Endodermal cell (in vitro differentiated cells): ENCODE results near the gene FCHO1. TPM values are rescaled to one million over a fixed set of nuclear protein-coding genes. Genes with fewer than 3 reads are reported as not detected.
A peak's percentile ranks its signal among the peaks of the same experiment; 100 is the strongest.

Experiments used
- DNase-seq: peaks from one replicate; pipeline ENCODE4 v3.0.0-alpha.2; 2017
- H3K27ac ChIP-seq: 2 replicates; pipeline ENCODE4 v1.5.1; 2013; ENCODE audit warnings: mild to moderate bottlenecking, low read depth, low read length, moderate library complexity
- H3K27me3 ChIP-seq: 2 replicates; pipeline ENCODE4 v1.6.1; 2013; ENCODE audit warnings: mild to moderate bottlenecking, low read length, moderate library complexity; ENCODE audit not compliant: insufficient read depth, control insufficient read depth, poor library complexity, severe bottlenecking
- H3K36me3 ChIP-seq: 2 replicates; pipeline ENCODE4 v1.7.0; 2013; ENCODE audit warnings: mild to moderate bottlenecking, low read length, moderate library complexity; ENCODE audit not compliant: control insufficient read depth, insufficient read depth
- H3K4me1 ChIP-seq: one replicate; pipeline ENCODE4 v1.7.0; 2013; ENCODE audit warnings: low read length; ENCODE audit not compliant: control insufficient read depth, insufficient read depth
- H3K4me3 ChIP-seq: 2 replicates; pipeline ENCODE4 v1.5.1; 2013; ENCODE audit warnings: mild to moderate bottlenecking, low read length, moderate library complexity
- H3K9ac ChIP-seq: 2 replicates; pipeline ENCODE4 v1.6.1; 2013; ENCODE audit warnings: mild to moderate bottlenecking, low read length, moderate library complexity; ENCODE audit not compliant: poor library complexity, severe bottlenecking; ENCODE audit errors: extremely low read depth
- H3K9me3 ChIP-seq: 2 replicates; pipeline ENCODE4 v1.6.1; 2013; ENCODE audit warnings: mild to moderate bottlenecking, low read length, moderate library complexity; ENCODE audit not compliant: control insufficient read depth
- H3K27ac Mint-ChIP-seq: 2 replicates; pipeline ENCODE4 v1.8.0; 2020; ENCODE audit warnings: mixed read lengths
- H3K27me3 Mint-ChIP-seq: 2 replicates; pipeline ENCODE4 v1.8.0; 2021; ENCODE audit warnings: mild to moderate bottlenecking, mixed read lengths; ENCODE audit not compliant: insufficient read depth
- H3K36me3 Mint-ChIP-seq: 2 replicates; pipeline ENCODE4 v1.8.0; 2020; ENCODE audit warnings: low read depth, mixed read lengths
- H3K4me1 Mint-ChIP-seq: 2 replicates; pipeline ENCODE4 v1.8.0; 2020; ENCODE audit warnings: mixed read lengths
- H3K4me3 Mint-ChIP-seq: 2 replicates; pipeline ENCODE4 v1.8.0; 2020; ENCODE audit warnings: mild to moderate bottlenecking, moderate library complexity, mixed read lengths
- H3K9me3 Mint-ChIP-seq: 2 replicates; pipeline ENCODE4 v1.8.0; 2020; ENCODE audit warnings: mild to moderate bottlenecking, mixed read lengths
- WGBS, 2 experiments: methylation state at CpG; one replicate each; pipeline versions ENCODE4 v1.1.5 to v1.1.7; 2013; ENCODE audit warnings: missing lambda C conversion rate in 2 of 2, mixed read lengths in 1 of 2; ENCODE audit not compliant: insufficient coverage in 1 of 2, insufficient read length in 1 of 2; 5-methylcytosine and 5-hydroxymethylcytosine counted together
- total RNA-seq, 2 donors: library from RNA; stranded (reverse); fragmentation: NEBNext Ultra II Directional in 1 of 2; extraction: Animal tissue kit (Norgen Biotek cat#: 25700) in 1 of 2; gene quantifications; 2 replicates in 1 of 2; 3 replicates in 1 of 2; pipeline ENCODE4 v1.2.1, GENCODE V29; 2021
- TF ChIP-seq, protein P1 (sequence below): fragments of 200-600 bp; sonication (generic); conservative IDR thresholded peaks from 2 replicates; pipeline ENCODE4 v1.5.0; 2021; ENCODE audit warnings: antibody characterized with exemption, mild to moderate bottlenecking

Gene FCHO1
- total RNA-seq, 2 donors from 2014 or later: 8.5 to 10.2 TPM

- Histone ChIP-seq H3K36me3 (no peaks in the 10 kb centered on the region), H3K27ac (no peak overlapping the region), H3K9ac (no peak overlapping the region), H3K9me3 (no peaks in the 10 kb centered on the region), H3K27me3 (no peaks in the 10 kb centered on the region), H3K4me3 (no peak overlapping the region), H3K4me1 (no peaks in the 10 kb centered on the region)
- peak; percentile 96 for DNase-seq
- Mint-ChIP-seq H3K4me3 (peak overlapping the region; percentile 33), H3K4me1 (peaks cover 2% of the 10 kb centered on the region), H3K9me3 (no peaks in the 10 kb centered on the region), H3K36me3 (no peaks in the 10 kb centered on the region), H3K27ac (peak overlapping the region; percentile 56), H3K27me3 (no peaks in the 10 kb centered on the region)
- TF ChIP-seq, protein P1, sequence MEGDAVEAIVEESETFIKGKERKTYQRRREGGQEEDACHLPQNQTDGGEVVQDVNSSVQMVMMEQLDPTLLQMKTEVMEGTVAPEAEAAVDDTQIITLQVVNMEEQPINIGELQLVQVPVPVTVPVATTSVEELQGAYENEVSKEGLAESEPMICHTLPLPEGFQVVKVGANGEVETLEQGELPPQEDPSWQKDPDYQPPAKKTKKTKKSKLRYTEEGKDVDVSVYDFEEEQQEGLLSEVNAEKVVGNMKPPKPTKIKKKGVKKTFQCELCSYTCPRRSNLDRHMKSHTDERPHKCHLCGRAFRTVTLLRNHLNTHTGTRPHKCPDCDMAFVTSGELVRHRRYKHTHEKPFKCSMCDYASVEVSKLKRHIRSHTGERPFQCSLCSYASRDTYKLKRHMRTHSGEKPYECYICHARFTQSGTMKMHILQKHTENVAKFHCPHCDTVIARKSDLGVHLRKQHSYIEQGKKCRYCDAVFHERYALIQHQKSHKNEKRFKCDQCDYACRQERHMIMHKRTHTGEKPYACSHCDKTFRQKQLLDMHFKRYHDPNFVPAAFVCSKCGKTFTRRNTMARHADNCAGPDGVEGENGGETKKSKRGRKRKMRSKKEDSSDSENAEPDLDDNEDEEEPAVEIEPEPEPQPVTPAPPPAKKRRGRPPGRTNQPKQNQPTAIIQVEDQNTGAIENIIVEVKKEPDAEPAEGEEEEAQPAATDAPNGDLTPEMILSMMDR: peak; percentile 91
- WGBS, 2 experiments: 19 to 26% methylated on average over 26 to 29 of the region's 29 CpGs
These were observed 15.4 kb downstream of the FCHO1 start for GRCh38 chr19:17766543-17767131.

GRCh38 chr19:17767559-17767958 is 16.3 kb downstream of the FCHO1 start:
- H3K4me3 ChIP-seq: no peak overlapping the region
- H3K27me3 ChIP-seq: no peaks in the 10 kb centered on the region
- no peaks in the 10 kb centered on the region for H3K4me1 ChIP-seq
- DNase-seq: no peak
- Mint-ChIP-seq H3K36me3 (peaks cover 5% of the 10 kb centered on the region), H3K4me1 (peaks cover 2% of the 10 kb centered on the region), H3K9me3 (peaks cover 2% of the 10 kb centered on the region), H3K4me3 (no peak overlapping the region), H3K27ac (no peak overlapping the region), H3K27me3 (no peaks in the 10 kb centered on the region)
- TF ChIP-seq, protein P1: no peak
- H3K9me3 ChIP-seq: no peaks in the 10 kb centered on the region
- no peak overlapping the region for H3K9ac ChIP-seq
- H3K36me3 ChIP-seq: no peaks in the 10 kb centered on the region
- 83 to 100% methylated on average over 1 of the region's 1 CpG for WGBS, 2 experiments
- no peak overlapping the region for H3K27ac ChIP-seq

DNA sequence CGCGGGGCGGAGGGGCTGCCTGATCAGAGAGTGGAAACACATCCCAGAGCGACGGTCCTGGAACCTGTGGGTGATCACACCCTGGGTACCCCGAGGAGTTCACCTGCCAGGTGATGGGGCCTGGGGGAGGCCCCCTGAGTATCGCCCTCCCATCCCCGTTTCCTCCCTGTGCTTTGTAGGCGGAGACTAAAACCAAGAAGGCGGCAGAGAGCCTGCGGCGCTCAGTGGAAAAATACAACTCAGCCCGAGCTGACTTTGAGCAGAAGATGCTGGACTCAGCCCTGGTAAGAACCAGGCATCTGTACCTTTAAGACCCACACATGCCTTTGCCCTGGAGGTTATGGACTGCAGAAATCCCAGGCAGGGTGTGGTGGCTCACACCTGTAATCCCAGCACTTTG is 19.3 kb downstream of the FCHO1 start:
- 90 to 92% methylated on average over 11 to 13 of the region's 13 CpGs for WGBS, 2 experiments
- Histone ChIP-seq H3K27me3 (no peaks in the 10 kb centered on the region), H3K36me3 (no peaks in the 10 kb centered on the region), H3K4me3 (no peak overlapping the region), H3K9me3 (no peaks in the 10 kb centered on the region), H3K4me1 (no peaks in the 10 kb centered on the region), H3K9ac (no peak overlapping the region), H3K27ac (no peak overlapping the region)
- Mint-ChIP-seq H3K9me3 (peaks cover 2% of the 10 kb centered on the region), H3K4me1 (peaks cover 2% of the 10 kb centered on the region), H3K36me3 (peaks cover 5% of the 10 kb centered on the region), H3K27me3 (peaks cover 2% of the 10 kb centered on the region), H3K27ac (no peak overlapping the region), H3K4me3 (no peak overlapping the region)
- no peak for DNase-seq
- TF ChIP-seq, protein P1: no peak
